Activated CD4-positive, alpha-beta T cell treated with anti-CD3 and anti-CD28 coated beads, Interleukin-2, amount 10 ng/mL, durations not matched to agents 7 days and 5 days (primary cell): ENCODE data around the gene TTC8. TPM values are rescaled to one million over a fixed set of nuclear protein-coding genes. Genes with fewer than 3 reads are reported as not detected.
"Not testable (repeated sequence)": the region's sequence is repeated elsewhere in the genome, so short reads cannot be mapped to it uniquely, and the experiment has no call there.

Experiments
- CTCF ChIA-PET: fragments of 350-600 bp; sonication (Branson Sonifier 250); formaldehyde crosslinking; loops from one replicate; lab custom pipeline; 2021; ENCODE audit warnings: antibody characterized with exemption; lab: Charles Lee
- POLR2A ChIA-PET: fragments of 350-600 bp; sonication (Branson Sonifier 250); formaldehyde crosslinking; loops from one replicate; lab custom pipeline; 2021; ENCODE audit warnings: antibody characterized with exemption; lab: Charles Lee
- DNase-seq: peaks from one replicate; pipeline ENCODE4 v3.0.0-alpha.2; 2020
- H3K27ac Mint-ChIP-seq: one replicate; pipeline ENCODE4 v1.8.0; 2021; ENCODE audit warnings: mild to moderate bottlenecking, moderate library complexity, mixed read lengths
- H3K27me3 Mint-ChIP-seq: one replicate; pipeline ENCODE4 v1.8.0; 2021; ENCODE audit warnings: mixed read lengths
- H3K36me3 Mint-ChIP-seq: one replicate; pipeline ENCODE4 v1.8.0; 2021; ENCODE audit warnings: low read depth, mixed read lengths
- H3K4me1 Mint-ChIP-seq: one replicate; pipeline ENCODE4 v1.8.0; 2021; ENCODE audit warnings: mixed read lengths
- H3K4me3 Mint-ChIP-seq: one replicate; pipeline ENCODE4 v1.8.0; 2021; ENCODE audit warnings: mild to moderate bottlenecking, moderate library complexity, mixed read lengths
- H3K9me3 Mint-ChIP-seq: one replicate; pipeline ENCODE4 v1.8.0; 2021; ENCODE audit warnings: mixed read lengths
- total RNA-seq, 2 experiments: library from RNA; stranded (reverse); gene quantifications; one replicate each; pipeline ENCODE4 v1.2.3, GENCODE V29; 2021

TTC8 gene
- total RNA-seq, 2 experiments from 2014 or later: 0.79 to 1.5 TPM

DNA sequence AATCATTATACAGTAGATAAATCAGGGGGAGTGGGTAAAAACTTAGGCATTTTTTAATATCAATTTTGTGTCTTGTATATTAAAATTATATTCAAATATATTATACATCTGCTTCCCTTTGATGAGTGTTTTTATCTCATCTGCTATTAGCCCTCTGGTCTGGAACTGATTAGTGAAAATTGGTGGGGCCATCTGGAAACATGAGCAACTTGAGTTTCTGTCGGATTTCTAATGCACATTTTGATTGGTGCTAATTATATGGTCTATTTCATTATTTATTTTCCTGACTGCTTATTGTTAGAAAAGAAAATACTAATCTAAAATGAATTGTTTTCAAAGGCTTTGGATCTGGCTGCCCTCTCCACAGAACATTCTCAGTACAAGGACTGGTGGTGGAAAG lies 28.2 kb downstream of the TTC8 start:
- DNase-seq: no peak
- Mint-ChIP-seq H3K27me3 (no peaks in the 10 kb centered on the region), H3K9me3 (no peaks in the 10 kb centered on the region), H3K4me3 (no peak overlapping the region), H3K36me3 (no peaks in the 10 kb centered on the region), H3K4me1 (no peaks in the 10 kb centered on the region), H3K27ac (no peak overlapping the region)
- ChIA-PET POLR2A (no interaction called here), CTCF (no interaction called here)

DNA sequence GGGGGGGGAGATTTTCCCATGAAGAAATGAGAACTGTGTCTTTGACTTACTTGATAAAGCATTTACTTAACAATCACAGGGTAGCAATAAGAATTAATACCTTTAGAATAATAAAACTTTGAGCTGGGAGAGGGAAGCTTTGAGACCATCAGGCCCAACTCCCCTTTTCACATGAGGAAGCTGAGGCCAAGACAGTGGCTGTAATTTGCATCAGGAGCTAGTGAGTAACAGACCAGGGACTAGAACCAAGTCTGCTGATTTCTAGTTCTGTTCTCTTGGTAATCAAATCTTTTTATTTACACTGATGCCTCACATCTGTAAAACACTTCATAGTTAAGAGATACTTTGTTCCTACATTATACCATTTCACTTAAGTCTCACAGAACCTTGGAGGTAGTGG lies 28.7 kb downstream of the TTC8 start:
- Mint-ChIP-seq H3K4me1 (no peaks in the 10 kb centered on the region), H3K36me3 (no peaks in the 10 kb centered on the region), H3K27me3 (no peaks in the 10 kb centered on the region), H3K4me3 (no peak overlapping the region), H3K27ac (no peak overlapping the region), H3K9me3 (no peaks in the 10 kb centered on the region)
- ChIA-PET CTCF (no interaction called here), POLR2A (no interaction called here)
- no peak for DNase-seq

DNA sequence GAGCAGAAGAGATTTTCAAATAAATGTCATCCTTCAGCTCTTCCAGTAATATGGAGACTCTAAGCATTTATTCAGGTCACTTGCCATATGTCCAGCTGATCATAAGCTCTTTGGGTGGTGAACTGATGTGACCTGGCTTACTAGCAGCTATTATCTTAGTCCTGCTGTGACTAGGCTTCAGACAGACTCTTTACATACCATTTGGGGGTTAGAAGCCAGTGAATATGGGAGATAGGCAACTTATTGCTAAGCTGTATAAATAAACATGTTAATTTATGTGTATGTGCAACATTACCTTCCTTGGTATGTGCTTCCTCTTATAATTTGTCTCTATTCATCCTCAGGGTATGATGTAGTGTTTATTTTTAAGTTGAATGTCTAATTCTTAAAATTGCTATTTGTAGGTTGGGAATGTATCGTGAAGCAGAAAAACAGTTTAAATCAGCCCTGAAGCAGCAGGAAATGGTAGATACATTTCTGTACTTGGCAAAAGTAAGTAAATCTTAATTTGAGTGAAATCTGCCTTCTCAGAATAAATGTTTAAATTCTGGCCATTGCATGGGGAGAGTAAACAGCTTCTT lies 32.4 kb downstream of the TTC8 start:
- CTCF ChIA-PET: interaction anchor here (0.9 kb wide), 1 partner anchor 11 kb away, joined by 3 read pairs; no protein-coding TSS in a partner anchor
- POLR2A ChIA-PET: no interaction called here
- no peak overlapping the region for H3K4me3 Mint-ChIP-seq

DNA sequence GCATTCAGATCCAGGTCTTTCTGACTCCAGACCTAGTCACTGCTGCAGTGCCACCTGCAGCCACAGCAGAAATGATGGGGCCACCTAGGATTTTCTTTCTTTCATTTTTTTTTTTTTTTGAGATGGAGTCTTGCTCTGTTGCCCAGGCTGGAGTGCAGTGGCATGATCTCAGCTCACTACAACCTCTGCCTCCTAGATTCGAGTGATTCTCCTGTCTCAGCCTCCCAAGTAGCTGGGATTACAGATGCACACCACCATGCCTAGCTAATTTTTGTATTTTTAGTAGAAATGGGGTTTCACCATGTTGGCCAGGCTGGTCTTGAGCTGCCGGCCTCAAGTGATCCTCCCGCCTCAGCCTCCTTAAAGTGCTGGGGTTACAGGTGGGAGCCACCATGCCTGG lies 33.4 kb downstream of the TTC8 start:
- H3K36me3 Mint-ChIP-seq, H3K4me3 Mint-ChIP-seq, DNase-seq, H3K9me3 Mint-ChIP-seq, H3K4me1 Mint-ChIP-seq, H3K27ac Mint-ChIP-seq, H3K27me3 Mint-ChIP-seq, POLR2A ChIA-PET: not testable (repeated sequence)
- CTCF ChIA-PET: interaction anchor here (0.6 to 1.6 kb wide), 2 partner anchors 15 to 1537 kb away, joined by 3 to 4 read pairs; no protein-coding TSS in a partner anchor

More for the DNA sequence above, 32.4 kb downstream of the TTC8 start:
- DNase-seq: no peak
- Mint-ChIP-seq H3K27me3 (no peaks in the 10 kb centered on the region), H3K9me3 (no peaks in the 10 kb centered on the region), H3K4me1 (no peaks in the 10 kb centered on the region), H3K36me3 (no peaks in the 10 kb centered on the region), H3K27ac (no peak overlapping the region)

DNA sequence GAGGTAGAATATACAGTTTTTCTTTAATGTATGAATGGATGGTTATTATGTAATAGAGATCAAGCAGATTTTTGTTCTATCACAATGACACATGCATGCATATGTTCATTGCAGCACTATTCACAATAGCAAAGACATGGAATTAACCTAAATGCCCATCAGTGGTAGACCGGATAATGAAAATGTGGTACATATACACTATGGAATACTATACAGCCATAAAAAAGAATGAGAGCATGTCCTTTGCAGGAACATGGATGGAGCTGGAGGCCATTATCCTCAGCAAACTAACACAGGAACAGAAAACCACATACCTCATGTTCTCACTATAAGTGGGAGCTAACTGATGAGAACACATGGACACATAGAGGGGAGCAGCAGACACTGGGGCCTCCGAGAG lies 34.7 kb downstream of the TTC8 start:
- H3K36me3 Mint-ChIP-seq, H3K4me1 Mint-ChIP-seq, H3K27me3 Mint-ChIP-seq, H3K9me3 Mint-ChIP-seq, H3K4me3 Mint-ChIP-seq, H3K27ac Mint-ChIP-seq, POLR2A ChIA-PET, DNase-seq: not testable (repeated sequence)
- CTCF ChIA-PET: interaction anchor here (1.6 kb wide), 1 partner anchor 13 kb away, joined by 4 read pairs; no protein-coding TSS in a partner anchor

DNA sequence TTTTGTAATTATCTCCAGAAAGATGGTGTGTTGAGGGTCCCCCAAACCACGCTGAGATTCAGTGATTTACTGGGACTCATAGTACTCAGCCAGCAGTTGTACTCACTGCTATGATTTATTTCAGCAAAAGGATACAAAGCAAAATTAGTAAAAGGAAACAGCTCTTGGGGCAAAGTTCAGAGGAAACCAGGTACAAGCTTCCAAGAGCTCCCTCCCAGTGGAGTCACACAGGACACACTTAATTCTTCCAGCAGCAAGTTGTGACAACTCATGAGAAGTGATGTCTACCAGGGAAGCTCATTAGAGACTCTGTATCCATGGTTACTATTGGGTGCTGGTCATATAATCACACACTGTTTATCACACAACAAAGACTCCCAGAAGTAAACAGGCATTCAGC lies 38.7 kb downstream of the TTC8 start:
- Mint-ChIP-seq H3K27me3 (no peaks in the 10 kb centered on the region), H3K4me1 (no peaks in the 10 kb centered on the region), H3K9me3 (no peaks in the 10 kb centered on the region), H3K27ac (no peak overlapping the region), H3K4me3 (no peak overlapping the region), H3K36me3 (no peaks in the 10 kb centered on the region)
- DNase-seq: no peak
- POLR2A ChIA-PET: no interaction called here
- CTCF ChIA-PET: no interaction called here

DNA sequence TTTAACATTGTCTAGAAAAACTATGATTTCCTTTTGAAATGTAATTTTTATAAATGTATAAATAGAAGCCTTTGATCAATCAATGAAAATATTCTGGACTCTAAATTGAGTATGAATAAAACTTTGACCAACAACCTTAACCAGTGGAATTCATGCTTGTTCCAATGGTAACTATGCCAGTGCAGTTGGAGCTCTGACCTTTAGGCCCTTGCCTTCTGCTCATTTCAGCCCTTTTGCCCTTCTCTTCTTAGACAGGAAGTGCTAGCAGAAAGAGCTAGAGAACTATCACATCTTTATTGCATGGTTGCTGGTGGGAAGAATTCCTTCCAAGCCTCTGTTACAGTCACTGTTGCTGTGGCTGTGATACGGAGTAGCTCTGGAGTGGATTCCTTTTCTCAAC lies 39.7 kb downstream of the TTC8 start:
- POLR2A ChIA-PET: no interaction called here
- Mint-ChIP-seq H3K4me3 (no peak overlapping the region), H3K4me1 (no peaks in the 10 kb centered on the region), H3K27me3 (no peaks in the 10 kb centered on the region), H3K9me3 (no peaks in the 10 kb centered on the region), H3K36me3 (no peaks in the 10 kb centered on the region), H3K27ac (no peak overlapping the region)
- DNase-seq: no peak
- CTCF ChIA-PET: no interaction called here

DNA sequence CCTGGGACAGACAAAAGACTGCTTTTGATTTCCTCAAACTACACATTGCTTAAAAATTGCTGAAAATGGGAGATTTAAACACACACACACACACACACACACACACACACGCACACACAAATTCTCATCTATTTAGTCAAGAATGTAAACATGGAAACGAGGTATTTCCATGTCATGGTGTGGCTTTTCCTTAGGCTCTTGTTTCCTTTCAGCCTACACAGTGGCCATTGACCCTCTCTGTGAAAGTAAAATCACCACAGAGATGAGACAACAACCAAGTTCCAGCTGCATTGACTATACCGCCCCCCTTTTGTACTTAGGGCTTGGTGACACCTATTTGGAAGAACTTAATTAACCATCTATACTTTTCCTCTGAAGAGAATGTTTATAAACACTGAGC lies 41.9 kb downstream of the TTC8 start:
- no peak overlapping the region for H3K27ac Mint-ChIP-seq
- DNase-seq: no peak
- ChIA-PET POLR2A (no interaction called here), CTCF (interaction anchor here (0.6 kb wide), 2 partner anchors 377 to 1298 kb away, joined by 3 read pairs; no protein-coding TSS in a partner anchor)
- no peaks in the 10 kb centered on the region for H3K9me3 Mint-ChIP-seq
- H3K27me3 Mint-ChIP-seq: no peaks in the 10 kb centered on the region
- no peak overlapping the region for H3K4me3 Mint-ChIP-seq
- H3K36me3 Mint-ChIP-seq: no peaks in the 10 kb centered on the region
- no peaks in the 10 kb centered on the region for H3K4me1 Mint-ChIP-seq

DNA sequence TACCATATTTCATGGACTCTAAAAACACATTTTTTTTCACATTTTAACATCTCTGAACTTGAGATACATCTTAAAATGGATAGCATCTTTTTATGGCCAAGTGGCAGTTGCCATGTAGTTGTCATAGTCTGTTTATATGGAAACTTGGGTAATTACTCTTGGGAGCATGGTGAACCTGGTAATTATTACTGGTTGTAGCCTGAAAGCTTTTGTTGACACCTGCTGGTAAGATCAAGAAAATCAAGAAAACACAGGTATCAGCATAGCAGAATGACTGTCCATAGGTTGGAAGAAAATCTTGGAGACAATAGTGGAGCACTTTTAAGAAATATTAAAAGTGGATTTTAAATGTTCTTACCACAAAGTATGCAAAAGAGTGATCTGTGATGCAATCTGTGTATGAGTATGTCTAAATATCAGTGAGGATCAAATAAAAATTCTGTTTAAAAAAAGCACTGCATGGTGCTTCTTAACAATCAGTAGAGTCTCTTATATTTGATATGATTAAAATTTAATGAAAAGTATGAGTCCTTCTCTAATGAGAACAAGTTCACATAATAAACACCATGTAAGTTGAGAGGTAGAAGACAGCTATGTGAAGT lies 44.2 kb downstream of the TTC8 start:
- Mint-ChIP-seq H3K4me1 (no peaks in the 10 kb centered on the region), H3K27ac (no peak overlapping the region), H3K4me3 (no peak overlapping the region), H3K36me3 (no peaks in the 10 kb centered on the region), H3K27me3 (no peaks in the 10 kb centered on the region), H3K9me3 (no peaks in the 10 kb centered on the region)
- no peak for DNase-seq
- POLR2A ChIA-PET: no interaction called here
- CTCF ChIA-PET: interaction anchor here (1.0 to 1.2 kb wide), 2 partner anchors 12 to 200 kb away, joined by 3 to 5 read pairs; no protein-coding TSS in a partner anchor

DNA sequence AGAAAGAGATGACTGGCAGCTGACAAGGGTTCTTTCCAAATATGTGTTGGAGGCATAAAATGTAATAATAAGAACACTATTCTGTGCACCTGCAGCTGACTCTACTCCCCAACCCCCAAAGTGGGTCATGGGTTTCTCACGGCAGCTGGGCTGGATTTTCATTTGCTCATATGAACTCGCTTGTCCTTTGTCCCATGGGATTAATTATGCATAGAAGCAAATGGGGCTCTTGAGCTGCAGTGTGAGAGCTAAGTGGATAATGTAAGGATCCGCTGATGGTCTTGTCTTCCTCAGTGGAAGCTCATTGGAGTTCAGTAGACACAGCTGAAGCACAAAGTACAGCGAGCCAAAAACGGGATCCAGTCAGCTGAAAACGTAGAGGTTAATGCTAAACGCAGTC lies 46.3 kb downstream of the TTC8 start:
- no peak for DNase-seq
- Mint-ChIP-seq H3K4me1 (no peaks in the 10 kb centered on the region), H3K36me3 (no peaks in the 10 kb centered on the region), H3K4me3 (no peak overlapping the region), H3K27me3 (no peaks in the 10 kb centered on the region), H3K9me3 (no peaks in the 10 kb centered on the region), H3K27ac (no peak overlapping the region)
- CTCF ChIA-PET: no interaction called here
- POLR2A ChIA-PET: no interaction called here

DNA sequence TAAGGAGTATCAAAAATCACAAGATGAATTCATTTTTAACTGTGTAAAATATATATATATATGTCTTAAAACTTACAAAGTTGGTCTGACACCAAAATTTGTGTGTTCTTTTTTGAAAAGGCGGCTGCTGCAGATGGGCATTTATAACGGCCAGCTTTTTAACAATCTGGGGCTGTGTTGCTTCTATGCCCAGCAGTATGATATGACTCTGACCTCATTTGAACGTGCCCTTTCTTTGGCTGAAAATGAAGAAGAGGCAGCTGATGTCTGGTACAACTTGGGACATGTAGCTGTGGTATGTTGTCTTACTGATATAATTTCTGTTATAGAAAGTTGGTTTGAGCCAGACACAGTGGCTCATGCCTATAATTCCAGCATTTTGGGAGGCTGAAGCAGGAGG lies 47.0 kb downstream of the TTC8 start:
- POLR2A ChIA-PET: no interaction called here
- DNase-seq: no peak
- Mint-ChIP-seq H3K27me3 (no peaks in the 10 kb centered on the region), H3K36me3 (no peaks in the 10 kb centered on the region), H3K4me1 (no peaks in the 10 kb centered on the region), H3K9me3 (no peaks in the 10 kb centered on the region), H3K4me3 (no peak overlapping the region), H3K27ac (no peak overlapping the region)
- CTCF ChIA-PET: interaction anchor here (1.3 to 1.7 kb wide), 2 partner anchors 13 to 204 kb away, joined by 3 to 4 read pairs; no protein-coding TSS in a partner anchor

DNA sequence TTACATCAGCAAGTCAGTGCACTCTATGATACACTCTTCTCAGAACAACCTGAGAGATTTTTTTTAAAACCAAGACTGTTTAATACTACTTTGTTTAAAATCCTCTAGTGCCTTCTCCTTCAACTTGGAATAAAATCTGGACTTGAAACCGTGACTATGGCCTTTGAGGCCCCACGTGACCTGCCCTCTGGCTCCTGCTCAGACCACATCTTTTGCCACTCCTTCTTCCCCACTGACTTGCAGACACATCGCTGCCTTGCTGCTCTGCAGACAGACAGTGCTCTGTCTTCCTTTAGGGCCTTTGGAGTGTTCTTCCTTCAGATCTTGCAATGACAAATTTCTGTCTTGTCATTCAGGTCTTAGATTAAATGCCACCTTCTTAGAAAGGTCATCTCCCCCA lies 48.5 kb downstream of the TTC8 start:
- H3K36me3 Mint-ChIP-seq: no peaks in the 10 kb centered on the region
- H3K4me1 Mint-ChIP-seq: no peaks in the 10 kb centered on the region
- CTCF ChIA-PET: interaction anchor here (1.3 to 1.7 kb wide), 2 partner anchors 15 to 205 kb away, joined by 3 to 4 read pairs; no protein-coding TSS in a partner anchor
- H3K9me3 Mint-ChIP-seq: no peaks in the 10 kb centered on the region
- no peak for DNase-seq
- H3K27ac Mint-ChIP-seq: no peak overlapping the region
- H3K27me3 Mint-ChIP-seq: no peaks in the 10 kb centered on the region
- POLR2A ChIA-PET: no interaction called here
- no peak overlapping the region for H3K4me3 Mint-ChIP-seq

DNA sequence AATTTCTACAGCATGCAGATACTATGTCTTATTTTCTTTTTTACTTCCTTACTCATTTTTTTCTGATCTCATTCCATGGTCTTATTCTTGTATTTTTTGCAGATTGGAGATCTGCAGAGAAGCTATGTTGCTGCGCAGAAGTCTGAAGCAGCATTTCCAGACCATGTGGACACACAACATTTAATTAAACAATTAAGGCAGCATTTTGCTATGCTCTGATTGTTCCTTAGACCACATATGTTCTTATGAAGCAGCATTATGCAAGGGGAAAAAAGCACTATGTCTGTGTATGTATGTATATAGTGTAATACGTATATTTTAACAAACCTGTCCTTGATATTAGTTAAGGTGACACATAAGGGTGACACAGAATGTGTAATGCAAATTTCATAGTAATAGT lies 52.7 kb downstream of the TTC8 start:
- peaks cover 6% of the 10 kb centered on the region for H3K9me3 Mint-ChIP-seq

More for the DNA sequence above, 52.7 kb downstream of the TTC8 start:
- H3K27ac Mint-ChIP-seq: no peak overlapping the region
- H3K4me3 Mint-ChIP-seq: no peak overlapping the region
- H3K36me3 Mint-ChIP-seq: no peaks in the 10 kb centered on the region
- H3K27me3 Mint-ChIP-seq: no peaks in the 10 kb centered on the region
- CTCF ChIA-PET: no interaction called here
- no peak for DNase-seq
- POLR2A ChIA-PET: no interaction called here
- H3K4me1 Mint-ChIP-seq: no peaks in the 10 kb centered on the region
